MM.1S (cell line): Measurements from ENCODE around the gene PDRG1.

ENCODE experiments used
- DNase-seq: peaks from one replicate; pipeline ENCODE4 v3.0.0-alpha.2; 2015
- H2AFZ ChIP-seq: fragments of 300-600 bp; sonication (generic); 2 replicates; pipeline ENCODE4 v1.6.0; 2016; ENCODE audit warnings: antibody characterized with exemption, low read length
- H3F3A ChIP-seq: fragments of 300-600 bp; sonication (generic); 2 replicates; pipeline ENCODE4 v1.6.1; 2016; ENCODE audit warnings: mild to moderate bottlenecking, antibody characterized with exemption, low read length, moderate library complexity, mixed read lengths; ENCODE audit not compliant: insufficient read depth
- H3K27ac ChIP-seq: fragments of 300-600 bp; sonication (generic); 2 replicates; pipeline ENCODE4 v1.5.1; 2016; ENCODE audit warnings: mild to moderate bottlenecking, low read length
- H3K27me3 ChIP-seq: fragments of 300-600 bp; sonication (generic); replicated peaks from 2 replicates; pipeline ENCODE4 v1.6.0; 2016; ENCODE audit warnings: low read length; ENCODE audit not compliant: insufficient read depth
- H3K36me3 ChIP-seq: fragments of 300-600 bp; sonication (generic); replicated peaks from 2 replicates; pipeline ENCODE4 v1.6.1; 2016; ENCODE audit warnings: mild to moderate bottlenecking, low read length, mixed read lengths; ENCODE audit not compliant: insufficient read depth
- H3K4me1 ChIP-seq: fragments of 300-600 bp; sonication (generic); 2 replicates; pipeline ENCODE4 v1.6.1; 2016; ENCODE audit warnings: low read length, mixed read lengths
- H3K4me2 ChIP-seq: fragments of 300-600 bp; sonication (generic); 2 replicates; pipeline ENCODE4 v1.6.0; 2016; ENCODE audit warnings: low read depth, low read length
- H3K4me3 ChIP-seq: fragments of 300-600 bp; sonication (generic); 2 replicates; pipeline ENCODE4 v1.5.1; 2016; ENCODE audit warnings: low read length, mixed read lengths
- H3K79me2 ChIP-seq: fragments of 300-600 bp; sonication (generic); 2 replicates; pipeline ENCODE4 v1.6.1; 2016; ENCODE audit warnings: mixed run types, low read length, mixed read lengths
- H3K9ac ChIP-seq: fragments of 300-600 bp; sonication (generic); 2 replicates; pipeline ENCODE4 v1.6.1; 2016; ENCODE audit warnings: low read length, mixed read lengths
- H3K9me2 ChIP-seq: fragments of 300-600 bp; sonication (generic); replicated peaks from 2 replicates; pipeline ENCODE4 v1.6.1; 2016; ENCODE audit warnings: mild to moderate bottlenecking, low read length, mixed read lengths; ENCODE audit not compliant: insufficient read depth
- H3K9me3 ChIP-seq: fragments of 300-600 bp; sonication (generic); replicated peaks from 2 replicates; pipeline ENCODE4 v1.6.1; 2016; ENCODE audit warnings: mild to moderate bottlenecking, low read length, mixed read lengths; ENCODE audit not compliant: insufficient read depth
- H4K20me1 ChIP-seq: fragments of 300-600 bp; sonication (generic); 2 replicates; pipeline ENCODE4 v1.6.1; 2016; ENCODE audit warnings: mild to moderate bottlenecking, low read length, moderate library complexity, mixed read lengths; ENCODE audit not compliant: insufficient read depth
- EZH2 ChIP-seq: fragments of 300-600 bp; sonication (generic); optimal IDR thresholded peaks from 2 replicates; pipeline ENCODE3; 2017; ENCODE audit warnings: low read depth, mild to moderate bottlenecking, antibody characterized with exemption, low read length, mixed read lengths
- EZH2phosphoT487 ChIP-seq: fragments of 300-600 bp; sonication (generic); IDR thresholded peaks from 2 replicates; pipeline ENCODE4 v1.6.1; 2018; ENCODE audit warnings: antibody characterized with exemption, low read length
- TF ChIP-seq, protein P1 (sequence below): fragments of 300-600 bp; sonication (generic); IDR thresholded peaks from 2 replicates; pipeline ENCODE4 v1.5.1; 2016; ENCODE audit warnings: antibody characterized with exemption, low read length, mixed read lengths

The PDRG1 gene

DNA sequence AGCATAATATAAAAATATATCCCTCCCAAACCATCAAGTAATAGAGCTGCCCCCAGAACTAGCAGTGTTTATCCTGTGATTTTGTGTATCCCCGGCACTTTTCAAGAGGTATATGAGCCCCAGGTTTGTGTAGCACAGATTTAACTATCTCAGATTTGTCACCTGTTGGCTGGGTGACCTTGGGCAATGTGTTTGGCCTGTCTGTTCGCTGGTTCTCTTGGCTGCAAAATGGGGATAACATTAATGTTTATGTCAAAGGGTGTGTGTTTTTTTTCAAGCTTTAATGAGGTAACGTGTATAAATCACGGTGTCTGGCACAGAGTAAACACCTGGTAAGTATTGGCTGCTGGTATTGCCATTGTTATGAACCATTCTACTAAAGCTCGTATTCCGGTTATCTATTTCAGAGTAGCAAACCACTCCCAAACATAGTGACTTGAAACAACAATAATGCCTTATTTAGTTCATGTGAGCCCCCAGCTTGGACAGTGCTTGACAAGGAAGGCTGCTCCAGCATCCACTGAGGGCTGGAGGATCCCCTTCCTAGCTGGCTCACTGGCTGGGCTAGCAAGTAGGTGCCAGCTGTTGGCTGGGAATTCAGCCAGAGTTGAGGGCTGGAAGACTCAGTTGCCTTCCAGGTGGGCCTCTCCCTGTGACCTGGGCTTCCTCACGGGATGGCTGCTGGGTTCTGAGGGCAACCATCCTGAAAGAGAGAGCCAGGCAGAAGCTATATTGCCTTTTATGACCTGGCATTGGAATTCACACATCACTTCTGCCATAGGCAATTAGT, 36.2 kb downstream of the PDRG1 start:
- H3K36me3 ChIP-seq = no peaks in the 10 kb centered on the region
- H3K79me2 ChIP-seq = no peaks in the 10 kb centered on the region
- no peak overlapping the region for H3K4me2 ChIP-seq
- no peak for TF ChIP-seq EZH2
- TF ChIP-seq EZH2phosphoT487 = no peak
- TF ChIP-seq, protein P1, sequence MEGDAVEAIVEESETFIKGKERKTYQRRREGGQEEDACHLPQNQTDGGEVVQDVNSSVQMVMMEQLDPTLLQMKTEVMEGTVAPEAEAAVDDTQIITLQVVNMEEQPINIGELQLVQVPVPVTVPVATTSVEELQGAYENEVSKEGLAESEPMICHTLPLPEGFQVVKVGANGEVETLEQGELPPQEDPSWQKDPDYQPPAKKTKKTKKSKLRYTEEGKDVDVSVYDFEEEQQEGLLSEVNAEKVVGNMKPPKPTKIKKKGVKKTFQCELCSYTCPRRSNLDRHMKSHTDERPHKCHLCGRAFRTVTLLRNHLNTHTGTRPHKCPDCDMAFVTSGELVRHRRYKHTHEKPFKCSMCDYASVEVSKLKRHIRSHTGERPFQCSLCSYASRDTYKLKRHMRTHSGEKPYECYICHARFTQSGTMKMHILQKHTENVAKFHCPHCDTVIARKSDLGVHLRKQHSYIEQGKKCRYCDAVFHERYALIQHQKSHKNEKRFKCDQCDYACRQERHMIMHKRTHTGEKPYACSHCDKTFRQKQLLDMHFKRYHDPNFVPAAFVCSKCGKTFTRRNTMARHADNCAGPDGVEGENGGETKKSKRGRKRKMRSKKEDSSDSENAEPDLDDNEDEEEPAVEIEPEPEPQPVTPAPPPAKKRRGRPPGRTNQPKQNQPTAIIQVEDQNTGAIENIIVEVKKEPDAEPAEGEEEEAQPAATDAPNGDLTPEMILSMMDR = no peak
- H3K27me3 ChIP-seq = peaks cover 26% of the 10 kb centered on the region
- H3K27ac ChIP-seq = no peak overlapping the region
- no peaks in the 10 kb centered on the region for H4K20me1 ChIP-seq
- no peak overlapping the region for H2AFZ ChIP-seq
- DNase-seq = no peak
- no peaks in the 10 kb centered on the region for H3K9me2 ChIP-seq
- H3K4me3 ChIP-seq = no peak overlapping the region
- no peaks in the 10 kb centered on the region for H3F3A ChIP-seq
- no peaks in the 10 kb centered on the region for H3K4me1 ChIP-seq
- no peaks in the 10 kb centered on the region for H3K9me3 ChIP-seq
- H3K9ac ChIP-seq = no peak overlapping the region

DNA sequence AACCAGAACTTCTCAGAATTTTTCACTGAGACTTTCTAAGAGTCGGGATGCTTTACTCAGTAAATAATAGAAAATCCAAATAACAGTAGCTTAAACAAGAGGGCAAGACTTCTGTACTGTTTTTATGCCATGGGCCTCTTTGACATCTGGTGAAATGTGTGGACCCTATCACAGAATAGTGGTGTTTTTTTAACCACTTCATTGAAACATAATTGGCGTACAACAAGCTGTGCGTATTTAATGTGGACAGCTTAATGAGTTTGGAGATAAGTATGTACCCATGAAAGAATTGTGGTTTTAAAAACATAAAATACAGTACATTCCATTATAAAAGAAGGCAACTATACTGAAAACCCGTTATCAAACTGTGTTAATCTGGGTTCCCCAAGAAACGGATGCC, 37.7 kb downstream of the PDRG1 start:
- TF ChIP-seq EZH2phosphoT487 (no peak), EZH2 (no peak)
- TF ChIP-seq, protein P1 = no peak

DNA sequence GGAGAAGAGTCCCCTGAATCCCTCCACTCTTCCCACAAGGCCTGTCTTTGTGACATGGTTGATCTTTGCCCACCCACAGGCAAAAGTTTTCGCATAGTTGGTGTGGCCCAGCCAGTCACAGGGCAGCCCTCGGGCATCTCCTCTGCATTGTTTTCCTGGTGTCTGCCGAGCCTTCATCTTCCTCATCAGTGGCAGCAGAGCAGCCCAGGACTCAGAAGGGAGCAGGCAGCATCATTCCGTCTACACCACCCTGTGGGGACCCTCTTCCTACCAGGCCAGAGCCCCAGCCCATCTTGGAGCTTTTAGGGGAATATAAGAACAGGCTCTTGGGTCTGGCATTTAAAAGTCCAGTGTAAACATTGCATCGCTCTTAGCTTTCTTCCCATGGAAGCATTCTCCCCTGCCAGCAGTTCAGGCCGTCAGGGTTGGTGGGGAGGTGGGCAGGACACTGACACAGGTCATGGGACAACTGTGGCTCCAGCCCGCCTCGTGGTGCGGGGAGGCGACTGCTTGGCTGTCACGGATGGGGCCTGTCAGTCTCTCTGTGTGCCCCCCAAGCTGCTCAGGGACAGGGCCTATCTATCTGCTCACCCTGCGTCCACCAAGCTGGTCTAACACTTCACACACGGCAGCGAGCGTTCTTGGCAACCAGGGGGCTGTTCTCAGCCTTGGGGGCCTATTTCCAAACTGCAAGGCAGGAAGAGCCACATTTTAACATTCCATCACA, 38.3 kb downstream of the PDRG1 start:
- H2AFZ ChIP-seq = no peak overlapping the region
- peaks cover 24% of the 10 kb centered on the region for H3K27me3 ChIP-seq
- H3K4me2 ChIP-seq = no peak overlapping the region
- no peaks in the 10 kb centered on the region for H3K79me2 ChIP-seq
- no peak overlapping the region for H3K9ac ChIP-seq
- no peak overlapping the region for H3K27ac ChIP-seq
- DNase-seq = no peak
- H3K4me3 ChIP-seq = no peak overlapping the region
- no peaks in the 10 kb centered on the region for H3K9me3 ChIP-seq
- no peaks in the 10 kb centered on the region for H4K20me1 ChIP-seq
- TF ChIP-seq EZH2 (no peak), EZH2phosphoT487 (no peak)
- TF ChIP-seq, protein P1 = no peak
- H3K9me2 ChIP-seq = no peaks in the 10 kb centered on the region
- no peaks in the 10 kb centered on the region for H3F3A ChIP-seq
- H3K36me3 ChIP-seq = no peaks in the 10 kb centered on the region
- H3K4me1 ChIP-seq = no peaks in the 10 kb centered on the region

More for the DNA sequence above, 37.7 kb downstream of the PDRG1 start:
- Histone ChIP-seq H3K36me3 (no peaks in the 10 kb centered on the region), H2AFZ (no peak overlapping the region), H3K4me3 (no peak overlapping the region), H3K9me2 (no peaks in the 10 kb centered on the region), H3K9ac (no peak overlapping the region), H3K79me2 (no peaks in the 10 kb centered on the region), H3K9me3 (no peaks in the 10 kb centered on the region), H3K4me2 (no peak overlapping the region), H3K27me3 (peaks cover 30% of the 10 kb centered on the region), H4K20me1 (no peaks in the 10 kb centered on the region), H3F3A (no peaks in the 10 kb centered on the region), H3K4me1 (no peaks in the 10 kb centered on the region), H3K27ac (no peak overlapping the region)
- no peak for DNase-seq
